Measurements from ENCODE around the gene ENG. TPM values are rescaled to one million over a fixed set of nuclear protein-coding genes. Genes with fewer than 3 reads are reported as not detected.

ENG gene
- total RNA-seq, 4 donors from 2014 or later = 34.3 to 200 (median 120) TPM

GRCh38 chr9:127779136-127779981 lies 75.1 kb downstream of the ENG start:
- ATAC-seq (ENCODE audit: low FRiP score) (peak; percentile 4), DNase-seq (ENCODE audit: low spot score) (no peak)
- no peak for TF ChIP-seq CTCF (IDR thresholded peaks at IDR 0.05)

- DNase-seq (ENCODE audit: low spot score) = no peak
- no peak for TF ChIP-seq CTCF (IDR thresholded peaks at IDR 0.05)
- peak; percentile 3 for ATAC-seq (ENCODE audit: low FRiP score)
These were observed 76.0 kb downstream of the ENG start, which contains the start of gene SH2D3C for GRCh38 chr9:127778280-127779135. SH2D3C (minus strand) TSS chr9:127778666; CDS start chr9:127778627, 39 bp downstream.

- no peak for TF ChIP-seq CTCF (IDR thresholded peaks at IDR 0.05)
- DNase-seq (ENCODE audit: low spot score) (no peak), ATAC-seq (ENCODE audit: low FRiP score) (no peak)
These were observed 77.0 kb downstream of the ENG start for GRCh38 chr9:127777368-127777980.

GRCh38 chr9:127776924-127777289 lies 77.6 kb downstream of the ENG start:
- no peak for TF ChIP-seq CTCF (IDR thresholded peaks at IDR 0.05)
- ATAC-seq (ENCODE audit: low FRiP score) (no peak), DNase-seq (ENCODE audit: low spot score) (no peak)

GRCh38 chr9:127776195-127776923 lies 78.1 kb downstream of the ENG start:
- ATAC-seq (ENCODE audit: low FRiP score) (no peak), DNase-seq (ENCODE audit: low spot score) (no peak)
- no peak for TF ChIP-seq CTCF (IDR thresholded peaks at IDR 0.05)

GRCh38 chr9:127773981-127774380 lies 80.5 kb downstream of the ENG start:
- TF ChIP-seq CTCF (IDR thresholded peaks at IDR 0.05) = no peak
- DNase-seq (ENCODE audit: low spot score) (no peak), ATAC-seq (ENCODE audit: low FRiP score) (no peak)
